HL-60 (cell line): ENCODE data around the gene LPAR5.
A peak's percentile ranks its signal among the peaks of the same experiment; 100 is the strongest.

ENCODE experiments used
- DNase-seq, 2 experiments: peaks; one replicate each; pipeline ENCODE4 v3.0.0-alpha.2; 2010 to 2020; ENCODE audit warnings: low read depth in 1 of 2, low spot score in 1 of 2
- H3K27ac ChIP-seq: fragments of 250-450 bp; sonication (Bioruptor Pico); replicated peaks from 2 replicates; pipeline ENCODE4 v1.5.1; 2020; ENCODE audit warnings: mild to moderate bottlenecking, moderate library complexity
- H3K27me3 ChIP-seq: fragments of 250-450 bp; sonication (Bioruptor Pico); 2 replicates; pipeline ENCODE4 v1.5.1; 2021; ENCODE audit warnings: mild to moderate bottlenecking, moderate library complexity; ENCODE audit not compliant: insufficient read depth, poor library complexity, severe bottlenecking
- H3K4me3 ChIP-seq: replicated peaks from 2 replicates; pipeline ENCODE4 v1.5.1; 2011; ENCODE audit warnings: mild to moderate bottlenecking, control low read depth, low read length; ENCODE audit not compliant: insufficient read depth
- CTCF ChIP-seq: IDR thresholded peaks from one replicate; pipeline ENCODE4 v1.5.1; 2011; ENCODE audit warnings: low read length, control low read depth, inconsistent platforms; ENCODE audit not compliant: insufficient read depth
- GABPA ChIP-seq: IDR thresholded peaks from 2 replicates; pipeline ENCODE4 v1.6.1; 2012; ENCODE audit warnings: low read depth
- POLR2AphosphoS5 ChIP-seq: IDR thresholded peaks from 2 replicates; pipeline ENCODE4 v1.6.1; 2012; ENCODE audit warnings: low read depth
- SPI1 ChIP-seq: IDR thresholded peaks from 2 replicates; pipeline ENCODE4 v1.6.1; 2012; ENCODE audit warnings: low read depth, mild to moderate bottlenecking, borderline replicate concordance
- TF ChIP-seq, protein P1 (sequence below): IDR thresholded peaks from 2 replicates; pipeline ENCODE4 v1.6.1; 2012; ENCODE audit warnings: low read depth; ENCODE audit not compliant: insufficient replicate concordance

LPAR5 gene

DNA sequence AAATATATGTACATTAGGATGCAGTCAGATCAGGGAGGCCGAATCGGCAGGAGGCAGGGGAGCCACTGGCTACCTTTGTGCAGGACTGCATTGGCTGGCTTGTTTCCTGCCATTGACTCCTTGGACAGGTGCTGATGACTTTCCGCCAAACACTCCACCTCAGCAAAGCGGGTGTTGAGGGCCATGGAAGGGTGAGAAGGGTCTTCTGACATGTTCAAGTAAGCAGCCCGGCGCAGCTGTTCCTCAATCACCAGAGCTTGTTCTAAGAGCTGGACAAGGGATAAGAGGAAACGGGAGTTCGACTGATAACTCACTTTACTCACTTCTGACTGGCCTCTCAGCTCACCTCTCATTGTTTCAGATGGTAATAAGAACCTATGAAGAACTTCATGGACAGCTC, 62.8 kb downstream of the LPAR5 start:
- DNase-seq = no peak
- H3K4me3 ChIP-seq = no peak overlapping the region
- H3K27ac ChIP-seq = no peak overlapping the region
- TF ChIP-seq SPI1 = no peak
- TF ChIP-seq CTCF = no peak
- TF ChIP-seq POLR2AphosphoS5 = no peak
- no peak for TF ChIP-seq GABPA
- TF ChIP-seq, protein P1, sequence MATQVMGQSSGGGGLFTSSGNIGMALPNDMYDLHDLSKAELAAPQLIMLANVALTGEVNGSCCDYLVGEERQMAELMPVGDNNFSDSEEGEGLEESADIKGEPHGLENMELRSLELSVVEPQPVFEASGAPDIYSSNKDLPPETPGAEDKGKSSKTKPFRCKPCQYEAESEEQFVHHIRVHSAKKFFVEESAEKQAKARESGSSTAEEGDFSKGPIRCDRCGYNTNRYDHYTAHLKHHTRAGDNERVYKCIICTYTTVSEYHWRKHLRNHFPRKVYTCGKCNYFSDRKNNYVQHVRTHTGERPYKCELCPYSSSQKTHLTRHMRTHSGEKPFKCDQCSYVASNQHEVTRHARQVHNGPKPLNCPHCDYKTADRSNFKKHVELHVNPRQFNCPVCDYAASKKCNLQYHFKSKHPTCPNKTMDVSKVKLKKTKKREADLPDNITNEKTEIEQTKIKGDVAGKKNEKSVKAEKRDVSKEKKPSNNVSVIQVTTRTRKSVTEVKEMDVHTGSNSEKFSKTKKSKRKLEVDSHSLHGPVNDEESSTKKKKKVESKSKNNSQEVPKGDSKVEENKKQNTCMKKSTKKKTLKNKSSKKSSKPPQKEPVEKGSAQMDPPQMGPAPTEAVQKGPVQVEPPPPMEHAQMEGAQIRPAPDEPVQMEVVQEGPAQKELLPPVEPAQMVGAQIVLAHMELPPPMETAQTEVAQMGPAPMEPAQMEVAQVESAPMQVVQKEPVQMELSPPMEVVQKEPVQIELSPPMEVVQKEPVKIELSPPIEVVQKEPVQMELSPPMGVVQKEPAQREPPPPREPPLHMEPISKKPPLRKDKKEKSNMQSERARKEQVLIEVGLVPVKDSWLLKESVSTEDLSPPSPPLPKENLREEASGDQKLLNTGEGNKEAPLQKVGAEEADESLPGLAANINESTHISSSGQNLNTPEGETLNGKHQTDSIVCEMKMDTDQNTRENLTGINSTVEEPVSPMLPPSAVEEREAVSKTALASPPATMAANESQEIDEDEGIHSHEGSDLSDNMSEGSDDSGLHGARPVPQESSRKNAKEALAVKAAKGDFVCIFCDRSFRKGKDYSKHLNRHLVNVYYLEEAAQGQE = no peak
- no peaks in the 10 kb centered on the region for H3K27me3 ChIP-seq

- peak in 1 of 2 experiments; percentile 63 for DNase-seq
- Histone ChIP-seq H3K27me3 (no peaks in the 10 kb centered on the region), H3K4me3 (no peak overlapping the region), H3K27ac (no peak overlapping the region)
- TF ChIP-seq SPI1 (no peak), CTCF (peak; percentile 78), POLR2AphosphoS5 (no peak), GABPA (no peak)
- TF ChIP-seq, protein P1 = no peak
These were observed 65.4 kb downstream of the LPAR5 start for GRCh38 chr12:6570264-6570887.

DNA sequence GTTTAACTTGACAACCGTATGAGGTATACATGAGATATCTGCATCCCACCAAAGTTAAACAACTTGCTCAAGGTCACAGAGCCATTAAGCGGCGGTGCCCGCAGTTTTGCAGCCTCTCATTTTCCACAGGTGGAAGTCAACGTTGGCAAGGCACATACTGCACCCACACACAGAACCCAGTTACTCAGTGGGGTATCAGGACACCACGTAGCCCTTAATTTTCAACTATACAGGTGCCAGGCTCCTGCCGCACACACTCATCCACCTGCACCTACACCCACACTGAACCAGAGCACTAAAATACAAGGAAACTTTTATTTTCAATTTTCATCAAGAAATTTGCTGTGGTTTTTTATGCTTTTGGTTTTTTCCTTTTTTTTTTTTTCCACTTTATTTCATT, 66.0 kb downstream of the LPAR5 start:
- Histone ChIP-seq H3K4me3 (no peak overlapping the region), H3K27me3 (no peaks in the 10 kb centered on the region), H3K27ac (no peak overlapping the region)
- TF ChIP-seq SPI1 (no peak), CTCF (no peak), GABPA (no peak), POLR2AphosphoS5 (no peak)
- TF ChIP-seq, protein P1 = no peak
- no peak for DNase-seq
